Endothelial cell of umbilical vein (primary cell): Measurements from ENCODE around the gene TTN. TPM values are rescaled to one million over a fixed set of nuclear protein-coding genes. Genes with fewer than 3 reads are reported as not detected.
A peak's percentile ranks its signal among the peaks of the same experiment; 100 is the strongest.

Experiments
- BruUV-seq: library from RNA; stranded (reverse); fragments of 400-500 nt; replicated peaks from 2 replicates; lab custom pipeline; 2021; lab: Mats Ljungman, UMichigan
- CTCF ChIA-PET: fragments of 300-600, 350-600 bp; sonication (Branson Sonifier 250); formaldehyde crosslinking; loops from one replicate; lab custom pipeline; 2021; ENCODE audit warnings: antibody characterized with exemption, inconsistent platforms; lab: Charles Lee
- POLR2A ChIA-PET: fragments of 300-600, 350-600 bp; sonication (Branson Sonifier 250); formaldehyde crosslinking; loops from one replicate; lab custom pipeline; 2021; ENCODE audit warnings: antibody characterized with exemption, inconsistent platforms; lab: Charles Lee
- DNase-seq: peaks from one replicate; pipeline ENCODE4 v3.0.0-alpha.2; 2011; ENCODE audit warnings: low read depth, low spot score
- FAIRE-seq: peaks from 2 replicates; lab custom pipeline; 2011; peaks lifted over from hg19 to GRCh38; lab: Jason Lieb, UNC
- H2AFZ ChIP-seq: 2 replicates; pipeline ENCODE4 v1.6.0; 2012; ENCODE audit warnings: low read depth, low read length, control low read depth, inconsistent platforms
- H3K27ac ChIP-seq: 2 replicates; pipeline ENCODE4 v1.5.1; 2011; ENCODE audit warnings: low read depth, mild to moderate bottlenecking, control low read depth, low read length, moderate library complexity; ENCODE audit not compliant: insufficient read depth
- H3K27me3 ChIP-seq, 2 experiments: 2 replicates each; pipeline versions ENCODE4 v1.6.0 to v1.6.1; 2011; ENCODE audit warnings: low read length in 2 of 2, mixed read lengths in 1 of 2; ENCODE audit not compliant: control insufficient read depth in 2 of 2, insufficient read depth in 2 of 2
- H3K36me3 ChIP-seq, 2 experiments: 2 replicates in 1 of 2; 3 replicates in 1 of 2; pipeline ENCODE4 v1.5.1; 2011; ENCODE audit warnings: low read length in 2 of 2, mild to moderate bottlenecking in 1 of 2, moderate library complexity in 1 of 2; ENCODE audit not compliant: control insufficient read depth in 2 of 2, insufficient read depth in 2 of 2; ENCODE audit errors: extremely low read depth in 1 of 2
- H3K4me1 ChIP-seq: 3 replicates; pipeline ENCODE4 v1.5.1; 2011; ENCODE audit warnings: mild to moderate bottlenecking, low read length; ENCODE audit not compliant: control insufficient read depth, insufficient read depth; ENCODE audit errors: extremely low read depth
- H3K4me2 ChIP-seq: 2 replicates; pipeline ENCODE4 v1.6.1; 2011; ENCODE audit warnings: low read length, control low read depth, mixed read lengths; ENCODE audit not compliant: insufficient read depth
- H3K4me3 ChIP-seq, 3 experiments: fragments of 200-600 bp in 1 of 3; sonication (generic), shearing (Covaris generic) in 1 of 3; replicated peaks in 1 of 3; 2 replicates each; pipeline ENCODE4 v1.5.1; 2011 to 2016; ENCODE audit warnings: control low read depth in 3 of 3, low read length in 3 of 3, mild to moderate bottlenecking in 2 of 3, inconsistent platforms in 1 of 3, low read depth in 1 of 3, moderate library complexity in 1 of 3; ENCODE audit not compliant: insufficient read depth in 1 of 3
- H3K79me2 ChIP-seq: 2 replicates; pipeline ENCODE4 v1.6.0; 2012; ENCODE audit warnings: low read length, inconsistent platforms; ENCODE audit not compliant: control insufficient read depth, insufficient read depth
- H3K9ac ChIP-seq: replicated peaks from 2 replicates; pipeline ENCODE3; 2011; ENCODE audit warnings: low read length, control low read depth; ENCODE audit not compliant: insufficient read depth; ENCODE audit errors: extremely low read depth
- H3K9me1 ChIP-seq: replicated peaks from 3 replicates; pipeline ENCODE4 v1.6.0; 2011; ENCODE audit warnings: mild to moderate bottlenecking, low read length; ENCODE audit not compliant: control insufficient read depth, insufficient read depth; ENCODE audit errors: extremely low read depth
- H3K9me3 ChIP-seq: replicated peaks from 2 replicates; pipeline ENCODE4 v1.5.1; 2012; ENCODE audit warnings: low read length, inconsistent platforms; ENCODE audit not compliant: control insufficient read depth, insufficient read depth
- H4K20me1 ChIP-seq: replicated peaks from 2 replicates; pipeline ENCODE3; 2011; ENCODE audit warnings: mild to moderate bottlenecking, low read length; ENCODE audit not compliant: control insufficient read depth, insufficient read depth; ENCODE audit errors: extremely low read depth
- CTCF ChIP-seq, 2 donors: IDR thresholded peaks; 1 replicate in 1 of 2; 2 replicates in 1 of 2; pipeline ENCODE4 v1.5.1; 2011; ENCODE audit warnings: low read length in 2 of 2, mild to moderate bottlenecking in 2 of 2, moderate library complexity in 2 of 2, control low read depth in 1 of 2, inconsistent platforms in 1 of 2, low read depth in 1 of 2; ENCODE audit not compliant: insufficient read depth in 1 of 2; ENCODE audit errors: extremely low read depth in 1 of 2
- EZH2 ChIP-seq: IDR thresholded peaks from 2 replicates; pipeline ENCODE4 v1.6.1; 2012; ENCODE audit warnings: borderline replicate concordance, low read depth, mild to moderate bottlenecking, moderate library complexity, low read length, inconsistent platforms; ENCODE audit not compliant: severe bottlenecking
- GATA2 ChIP-seq: IDR thresholded peaks from 2 replicates; pipeline ENCODE4 v1.7.0; 2011; ENCODE audit warnings: low read depth, mild to moderate bottlenecking, moderate library complexity, mixed read lengths, low read length; ENCODE audit not compliant: insufficient read length, insufficient read depth
- JUN ChIP-seq: IDR thresholded peaks from 2 replicates; pipeline ENCODE4 v1.6.1; 2011; ENCODE audit warnings: borderline replicate concordance, low read depth; ENCODE audit not compliant: insufficient read length, insufficient read depth
- POLR2A ChIP-seq: IDR thresholded peaks from 2 replicates; pipeline ENCODE4 v1.6.1; 2012; ENCODE audit warnings: low read depth, mild to moderate bottlenecking, control low read depth, low read length
- POLR2AphosphoS5 ChIP-seq: IDR thresholded peaks from 2 replicates; pipeline ENCODE4 v1.6.1; 2012; ENCODE audit warnings: low read depth, mild to moderate bottlenecking, control low read depth, low read length, moderate library complexity; ENCODE audit not compliant: insufficient read depth
- dilution Hi-C: fragments of 300-500 bp; cut with MboI; formaldehyde crosslinking; loops from one replicate; pipeline ENCODE4 v1.15.0; 2019; ENCODE audit warnings: low sequenced_read_pairs; ENCODE audit not compliant: extremely low pct_ligation_motif_present
- intact Hi-C: fragments of 100-400 bp; cut with micrococcal nuclease; formaldehyde crosslinking; loops from one replicate; pipeline ENCODE4 v1.10.0; 2022
- polyA plus RNA-seq, 4 experiments: library from polyadenylated mRNA; depleted of rRNA in 3 of 4; stranded (reverse) in 3 of 4; unstranded in 1 of 4; fragments of >200 nt; gene quantifications; 2 replicates each; pipeline versions ENCODE4 v1.2.1 to v1.2.3, GENCODE V29; 2011 to 2012; ENCODE audit warnings: missing spikeins in 1 of 4
- total RNA-seq: library from RNA; stranded (reverse); gene quantifications from 2 replicates; pipeline ENCODE4 v1.2.3, GENCODE V29; 2021

The TTN gene
- total and polyA plus RNA-seq, 2 donors (not counting 3 experiments of a cell fraction or from before 2014, with no cell fraction given): 0.11 to 0.49 TPM

GRCh38 chr2:178819147-178819875 is 12.1 kb upstream of the TTN start:
- no peak for FAIRE-seq
- DNase-seq: peak; percentile 6
- no TSS peak for BruUV-seq
- ChIA-PET POLR2A (no interaction called here), CTCF (interaction anchor here (0.8 to 1.8 kb wide), 8 partner anchors 10 to 91 kb away, joined by 3 to 8 read pairs (median 6); partner anchors contain the start of gene TTN)
- no peak overlapping the region for H3K4me3 ChIP-seq
- TF ChIP-seq POLR2A (no peak), POLR2AphosphoS5 (no peak), JUN (no peak), EZH2 (no peak), GATA2 (no peak), CTCF (IDR thresholded peaks at IDR 0.05; ENCODE audit: extremely low read depth in 1 of 2, insufficient read depth in 1 of 2, low read depth in 1 of 2, low read length in 2 of 2) (no peak)
- dilution Hi-C loops: loop anchor here (25.0 kb wide), 1 partner anchor 93 kb away; no protein-coding TSS in a partner anchor
- H4K20me1 ChIP-seq: no peaks in the 10 kb centered on the region
- H2AFZ ChIP-seq: no peak overlapping the region
- H3K9me3 ChIP-seq: no peaks in the 10 kb centered on the region
- peaks cover 15% of the 10 kb centered on the region for H3K4me1 ChIP-seq
- no peaks in the 10 kb centered on the region for H3K79me2 ChIP-seq
- H3K9me1 ChIP-seq: no peaks in the 10 kb centered on the region
- H3K27ac ChIP-seq: no peak overlapping the region
- H3K27me3 ChIP-seq: no peaks in the 10 kb centered on the region
- intact Hi-C loops: no loop called here
- no peak overlapping the region for H3K9ac ChIP-seq
- peak overlapping the region; percentile 95 for H3K4me2 ChIP-seq
- no peaks in the 10 kb centered on the region for H3K36me3 ChIP-seq
